SK-N-SH (cell line): ENCODE results near the gene RAPGEF3.

Experiments
- FOXM1 ChIP-seq: IDR thresholded peaks from 2 replicates; pipeline ENCODE4 v1.4.0; 2012; ENCODE audit warnings: low read depth, mild to moderate bottlenecking
- POLR2AphosphoS5 ChIP-seq: IDR thresholded peaks from 2 replicates; pipeline ENCODE4 v1.6.1; 2012; ENCODE audit warnings: low read depth, low read length
- TF ChIP-seq, protein P1 (sequence below): fragments of 200-600 bp; sonication (generic); IDR thresholded peaks from 2 replicates; pipeline ENCODE4 v1.6.1; 2017; ENCODE audit warnings: antibody characterized with exemption, mild to moderate bottlenecking, moderate library complexity

- TF ChIP-seq FOXM1 (no peak), POLR2AphosphoS5 (no peak)
- TF ChIP-seq, protein P1, sequence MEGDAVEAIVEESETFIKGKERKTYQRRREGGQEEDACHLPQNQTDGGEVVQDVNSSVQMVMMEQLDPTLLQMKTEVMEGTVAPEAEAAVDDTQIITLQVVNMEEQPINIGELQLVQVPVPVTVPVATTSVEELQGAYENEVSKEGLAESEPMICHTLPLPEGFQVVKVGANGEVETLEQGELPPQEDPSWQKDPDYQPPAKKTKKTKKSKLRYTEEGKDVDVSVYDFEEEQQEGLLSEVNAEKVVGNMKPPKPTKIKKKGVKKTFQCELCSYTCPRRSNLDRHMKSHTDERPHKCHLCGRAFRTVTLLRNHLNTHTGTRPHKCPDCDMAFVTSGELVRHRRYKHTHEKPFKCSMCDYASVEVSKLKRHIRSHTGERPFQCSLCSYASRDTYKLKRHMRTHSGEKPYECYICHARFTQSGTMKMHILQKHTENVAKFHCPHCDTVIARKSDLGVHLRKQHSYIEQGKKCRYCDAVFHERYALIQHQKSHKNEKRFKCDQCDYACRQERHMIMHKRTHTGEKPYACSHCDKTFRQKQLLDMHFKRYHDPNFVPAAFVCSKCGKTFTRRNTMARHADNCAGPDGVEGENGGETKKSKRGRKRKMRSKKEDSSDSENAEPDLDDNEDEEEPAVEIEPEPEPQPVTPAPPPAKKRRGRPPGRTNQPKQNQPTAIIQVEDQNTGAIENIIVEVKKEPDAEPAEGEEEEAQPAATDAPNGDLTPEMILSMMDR = no peak
Measured at GRCh38 chr12:47748507-47748828, 10.2 kb downstream of the RAPGEF3 start.
